Endometrium (tissue), 2 donors: ENCODE measurements around the gene MAL.

Experiments
- FAIRE-seq: peaks from 2 replicates; lab custom pipeline; 2012; peaks lifted over from hg19 to GRCh38; lab: Jason Lieb, UNC
- donor health status: control.
- donor health status: control.

MAL gene

GRCh38 chr2:95049961-95050360, 24.5 kb downstream of the MAL start:
- FAIRE-seq, result no peak

- FAIRE-seq, result no peak
These were observed 25.1 kb downstream of the MAL start for GRCh38 chr2:95050385-95051300.

GRCh38 chr2:95051626-95052025, 26.1 kb downstream of the MAL start:
- FAIRE-seq, result no peak

GRCh38 chr2:95052307-95052706, 26.8 kb downstream of the MAL start:
- FAIRE-seq, result no peak

GRCh38 chr2:95052804-95053479, 27.4 kb downstream of the MAL start:
- no peak for FAIRE-seq

GRCh38 chr2:95053543-95053942, 28.0 kb downstream of the MAL start:
- no peak for FAIRE-seq

- no peak for FAIRE-seq
These were observed 28.5 kb downstream of the MAL start for GRCh38 chr2:95054016-95054415.

- no peak for FAIRE-seq
These were observed 29.8 kb downstream of the MAL start for GRCh38 chr2:95055262-95055661.

GRCh38 chr2:95056044-95056443, 30.5 kb downstream of the MAL start:
- FAIRE-seq, result no peak

- FAIRE-seq, result no peak
These were observed 31.3 kb downstream of the MAL start for GRCh38 chr2:95056461-95057459.

- FAIRE-seq, result no peak
These were observed 32.2 kb downstream of the MAL start for GRCh38 chr2:95057535-95058370.

- FAIRE-seq, result no peak
These were observed 33.0 kb downstream of the MAL start for GRCh38 chr2:95058466-95058988.

- no peak for FAIRE-seq
These were observed 33.6 kb downstream of the MAL start for GRCh38 chr2:95058989-95059641.

GRCh38 chr2:95059656-95060370, 34.3 kb downstream of the MAL start:
- FAIRE-seq, result no peak

GRCh38 chr2:95060446-95061118, 35.1 kb downstream of the MAL start:
- FAIRE-seq, result no peak

- FAIRE-seq, result no peak
These were observed 35.6 kb downstream of the MAL start for GRCh38 chr2:95061119-95061512.

GRCh38 chr2:95061601-95062183, 36.2 kb downstream of the MAL start:
- no peak for FAIRE-seq

- FAIRE-seq, result no peak
These were observed 37.0 kb downstream of the MAL start for GRCh38 chr2:95062242-95063085.
